HG03457 (cell line): Measurements from ENCODE around the gene OLR1.
"Not testable (repeated sequence)": the region's sequence is repeated elsewhere in the genome, so short reads cannot be mapped to it uniquely, and the experiment has no call there.

Experiments
- ATAC-seq: cut with Tn5 transposase; IDR thresholded peaks from one replicate; pipeline ENCODE4 v1.9.1; 2021; ENCODE audit warnings: moderate number of reproducible peaks; ENCODE audit not compliant: unreplicated experiment

OLR1 gene

DNA sequence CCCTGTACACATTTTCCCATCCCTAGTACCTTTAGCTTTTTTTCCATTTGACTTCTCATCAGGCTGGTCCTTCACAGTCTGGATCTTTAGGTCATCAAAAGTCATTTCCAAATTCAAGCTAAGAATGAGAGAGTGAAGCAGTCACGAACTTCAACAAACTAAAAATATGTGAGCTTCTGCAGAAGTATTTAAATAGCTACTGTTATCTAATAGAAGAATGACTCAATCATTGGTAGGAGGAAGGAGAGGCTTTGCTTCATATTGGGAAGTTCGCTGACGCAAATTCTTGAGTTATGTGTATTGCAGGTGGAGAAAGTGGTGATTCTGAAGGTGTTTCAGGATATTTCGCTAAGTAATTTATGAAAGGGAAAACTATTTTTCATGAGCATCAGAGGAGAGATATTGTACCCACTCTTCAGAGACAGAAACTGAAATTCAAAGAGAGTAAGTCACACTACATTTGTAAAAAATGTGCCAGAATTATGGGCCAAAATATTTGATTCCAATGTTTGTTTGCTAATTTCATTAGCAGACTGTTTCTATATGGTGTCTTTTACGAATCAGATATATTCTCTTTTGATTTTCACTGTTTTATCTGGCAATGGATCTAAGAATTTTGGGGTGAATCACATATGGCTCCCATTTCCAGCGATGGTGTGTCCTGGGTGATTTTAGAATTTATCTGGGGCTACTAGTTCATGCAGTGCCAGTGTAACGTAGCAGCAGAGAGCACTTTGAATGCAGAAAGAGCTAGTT, at the start of gene OLR1:
Gene OLR1, minus strand, starts transcription at position 160 of the 756 bp plus-strand sequence. Its CDS starts 55 bp downstream, at position 105.
- ATAC-seq, result no peak

DNA sequence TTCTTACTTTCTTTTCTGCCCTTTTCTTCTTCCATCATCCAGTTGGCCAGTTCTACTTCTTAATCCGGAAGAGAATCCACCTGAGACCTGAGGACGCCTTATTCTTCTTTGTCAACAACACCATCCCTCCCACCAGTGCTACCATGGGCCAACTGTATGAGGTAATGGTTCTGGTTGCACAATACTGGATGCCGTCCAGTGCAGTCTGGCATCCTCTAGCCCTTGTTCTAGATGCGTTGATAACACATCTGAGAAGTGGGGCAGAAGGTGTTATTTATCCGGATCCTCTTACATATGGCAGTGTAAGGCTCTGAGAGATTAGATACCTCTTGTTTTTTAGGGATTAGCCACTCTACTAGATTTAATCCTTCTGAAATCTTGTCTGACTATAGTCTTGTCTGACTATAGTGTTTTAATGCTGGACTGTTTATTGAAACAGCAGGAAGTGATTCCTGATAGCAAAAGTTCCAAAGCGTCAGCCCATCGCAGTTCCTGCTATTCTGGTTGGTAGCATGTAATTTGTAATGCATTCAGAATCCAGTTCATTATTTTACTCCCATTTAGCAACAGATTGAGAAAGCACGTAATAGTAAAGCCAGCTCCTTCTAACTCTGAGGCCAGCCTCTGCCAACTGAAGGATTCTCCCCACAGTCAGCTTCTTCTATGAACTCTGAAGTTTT, 48.6 kb upstream of the OLR1 start:
- ATAC-seq, result no peak

DNA sequence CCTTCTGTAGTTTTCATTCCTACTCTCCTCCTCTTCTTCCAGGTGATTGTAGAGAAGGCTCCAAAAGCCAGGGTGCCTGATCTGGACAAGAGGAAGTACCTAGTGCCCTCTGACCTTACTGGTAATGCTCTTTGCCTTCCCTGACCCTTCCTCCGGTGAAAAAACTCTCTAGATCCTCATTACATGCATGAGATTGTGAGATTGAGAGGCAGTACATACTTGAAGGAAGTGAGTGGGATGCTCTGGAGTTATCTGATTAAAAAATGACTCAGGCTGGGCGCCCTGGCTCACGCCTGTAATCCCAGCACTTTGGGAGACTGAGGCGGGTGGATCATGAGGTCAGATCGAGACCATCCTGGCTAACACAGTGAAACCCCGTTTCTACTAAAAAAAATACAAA, 46.1 kb upstream of the OLR1 start:
- ATAC-seq, result no peak

DNA sequence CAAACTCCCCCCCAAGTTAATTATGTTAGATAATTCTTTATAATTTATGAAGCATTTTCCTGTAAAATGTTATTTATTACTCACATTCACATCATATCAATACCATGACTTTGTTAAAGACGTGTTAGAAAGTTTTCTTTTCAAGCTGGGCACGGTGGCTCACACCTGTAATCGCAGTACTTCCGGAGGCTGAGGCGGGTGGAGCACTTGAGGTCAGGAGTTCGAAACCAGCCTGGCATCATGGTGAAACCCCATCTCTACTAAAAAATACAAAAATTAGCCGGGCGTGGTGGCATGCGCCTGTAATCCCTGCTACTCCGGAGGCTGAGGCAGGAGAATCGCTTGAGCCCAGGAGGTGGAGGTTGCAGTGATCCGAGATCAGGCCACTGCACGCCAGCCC, 44.0 kb upstream of the OLR1 start:
- ATAC-seq, result not testable (repeated sequence)

DNA sequence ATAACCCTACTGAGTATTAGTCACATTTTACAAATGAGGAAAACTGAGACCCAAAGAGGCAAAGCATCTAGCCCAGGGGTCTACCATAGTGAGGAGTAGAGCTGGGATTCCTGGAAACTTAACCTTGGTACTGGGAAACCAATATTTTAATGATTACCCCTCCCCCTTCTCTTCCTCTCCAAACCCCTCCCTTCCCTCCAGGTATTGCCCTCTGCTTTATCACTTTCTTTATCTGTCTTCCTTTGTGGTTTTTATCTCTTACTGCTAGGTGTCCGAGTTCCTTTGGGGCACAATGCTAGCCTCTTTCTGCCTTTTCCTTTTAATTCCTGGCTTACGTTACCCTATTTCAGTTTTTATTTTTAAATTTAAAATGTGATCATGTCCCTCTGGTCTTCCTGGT, 43.5 kb upstream of the OLR1 start:
- no peak for ATAC-seq

DNA sequence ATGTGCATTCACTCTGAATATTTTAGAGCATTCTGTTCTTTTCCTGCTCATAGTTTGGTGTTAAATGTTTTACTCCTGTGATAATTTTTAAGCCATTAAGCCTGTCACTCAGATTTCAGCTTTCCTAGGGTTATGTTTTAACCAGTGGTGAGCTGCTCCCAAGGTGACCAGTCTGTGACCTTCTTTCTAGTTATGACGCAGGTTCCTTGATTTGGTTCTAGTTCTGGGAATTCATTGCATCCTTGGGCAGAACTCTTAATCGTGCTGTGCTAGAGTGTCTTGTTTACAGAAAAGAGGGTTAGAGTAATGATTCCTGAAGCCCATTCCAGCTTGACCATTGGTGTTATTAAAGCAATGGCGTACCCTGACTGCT, 42.9 kb upstream of the OLR1 start:
- ATAC-seq, result no peak

DNA sequence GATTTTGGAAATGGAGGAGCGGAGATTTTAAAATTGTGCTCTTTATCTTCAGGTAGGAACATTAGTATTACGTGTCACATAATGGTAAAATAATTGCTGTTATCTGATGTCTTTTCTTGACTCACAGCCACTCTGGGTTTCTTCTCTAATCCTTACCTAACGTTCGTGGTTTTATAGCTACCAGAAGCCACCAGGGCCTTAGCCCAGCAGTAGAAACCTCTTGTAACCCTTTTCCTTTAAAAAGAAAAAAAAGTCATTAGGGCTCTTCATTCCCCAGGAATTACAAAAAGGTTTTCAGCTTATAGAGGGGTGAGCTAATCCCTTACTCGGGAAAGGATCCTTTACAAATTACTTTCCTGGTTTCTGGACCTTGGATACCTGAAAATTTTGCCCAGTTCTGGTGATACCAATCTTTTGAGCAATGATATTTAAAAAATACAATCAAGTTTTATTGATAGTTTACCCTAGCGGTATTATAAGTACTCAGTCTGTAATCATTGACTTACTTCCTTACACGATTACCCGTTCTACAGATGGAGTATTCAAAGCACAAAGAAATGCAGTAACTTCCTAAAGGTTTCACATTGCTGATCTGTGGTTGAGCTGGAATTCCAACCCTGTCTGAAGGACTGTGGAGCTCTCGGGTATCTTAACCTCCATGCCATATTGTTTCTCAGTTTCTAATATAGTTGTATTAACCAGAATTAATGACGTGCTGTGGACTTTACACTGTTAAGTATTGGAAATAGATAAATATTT, 42.4 kb upstream of the OLR1 start:
- no peak for ATAC-seq

DNA sequence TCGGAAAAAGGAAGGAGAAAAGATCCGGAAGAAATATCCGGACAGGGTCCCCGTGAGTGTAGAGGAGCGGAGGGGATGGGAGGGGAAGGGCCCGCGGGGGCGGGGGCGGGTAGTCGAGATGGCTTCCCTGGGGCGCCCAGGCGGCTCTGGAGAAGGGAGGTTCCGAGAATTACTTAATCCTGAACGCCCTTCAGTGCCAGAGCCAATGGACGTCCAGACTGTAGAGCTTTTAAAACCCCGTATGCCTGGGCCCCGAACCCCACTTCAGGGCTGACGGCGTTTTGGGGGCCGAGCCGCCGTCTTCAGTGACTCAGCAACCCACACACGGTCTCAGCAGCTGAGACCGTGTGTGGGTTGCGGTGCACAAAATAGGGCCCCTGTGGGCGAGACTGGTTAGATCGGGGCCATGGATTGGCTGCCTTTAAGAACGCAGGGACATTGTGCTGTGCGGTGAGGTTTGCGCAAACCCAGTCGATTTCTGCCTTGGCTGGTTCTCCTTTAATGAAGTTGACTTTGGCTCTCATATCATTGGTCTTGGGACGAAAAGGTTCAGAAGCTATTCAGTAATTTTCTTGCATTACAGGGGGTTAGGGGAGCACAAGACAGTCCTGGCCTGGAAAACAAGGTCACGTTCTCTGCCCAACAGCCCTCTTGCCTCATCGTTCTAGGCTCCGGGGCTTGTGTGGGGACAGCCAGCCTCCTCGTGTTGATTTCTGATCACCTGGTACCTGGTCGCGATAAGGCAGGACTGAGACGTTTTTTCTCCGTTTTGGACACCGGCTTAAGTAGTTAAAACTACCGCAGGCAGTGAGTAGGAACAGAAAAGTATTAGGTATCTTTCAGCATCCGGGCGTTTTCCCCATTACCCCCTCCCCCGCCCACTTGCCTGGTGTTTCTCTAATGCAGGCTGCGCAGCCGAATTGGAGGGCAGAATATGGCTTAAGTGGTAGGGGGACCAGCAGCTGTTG, 41.5 kb upstream of the OLR1 start:
- peak; percentile 37 for ATAC-seq

DNA sequence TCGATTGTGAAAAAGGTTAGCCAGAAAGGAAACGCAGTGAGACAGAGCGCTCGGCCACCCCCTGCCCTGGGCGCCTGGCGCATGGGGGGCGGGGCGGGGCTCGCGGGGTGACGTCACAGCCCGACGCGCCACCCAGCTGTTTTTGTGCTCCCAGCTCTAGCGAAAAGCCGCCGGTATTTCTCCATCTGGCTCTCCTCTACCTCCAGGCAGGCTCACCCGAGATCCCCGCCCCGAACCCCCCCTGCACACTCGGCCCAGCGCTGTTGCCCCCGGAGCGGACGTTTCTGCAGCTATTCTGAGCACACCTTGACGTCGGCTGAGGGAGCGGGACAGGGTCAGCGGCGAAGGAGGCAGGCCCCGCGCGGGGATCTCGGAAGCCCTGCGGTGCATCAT, 40.8 kb upstream of the OLR1 start, which contains the start of gene GABARAPL1:
Gene GABARAPL1, plus strand, starts transcription at position 139 of the 393 bp plus-strand sequence. Its CDS starts 253 bp downstream, at position 392.
- ATAC-seq, result no peak

DNA sequence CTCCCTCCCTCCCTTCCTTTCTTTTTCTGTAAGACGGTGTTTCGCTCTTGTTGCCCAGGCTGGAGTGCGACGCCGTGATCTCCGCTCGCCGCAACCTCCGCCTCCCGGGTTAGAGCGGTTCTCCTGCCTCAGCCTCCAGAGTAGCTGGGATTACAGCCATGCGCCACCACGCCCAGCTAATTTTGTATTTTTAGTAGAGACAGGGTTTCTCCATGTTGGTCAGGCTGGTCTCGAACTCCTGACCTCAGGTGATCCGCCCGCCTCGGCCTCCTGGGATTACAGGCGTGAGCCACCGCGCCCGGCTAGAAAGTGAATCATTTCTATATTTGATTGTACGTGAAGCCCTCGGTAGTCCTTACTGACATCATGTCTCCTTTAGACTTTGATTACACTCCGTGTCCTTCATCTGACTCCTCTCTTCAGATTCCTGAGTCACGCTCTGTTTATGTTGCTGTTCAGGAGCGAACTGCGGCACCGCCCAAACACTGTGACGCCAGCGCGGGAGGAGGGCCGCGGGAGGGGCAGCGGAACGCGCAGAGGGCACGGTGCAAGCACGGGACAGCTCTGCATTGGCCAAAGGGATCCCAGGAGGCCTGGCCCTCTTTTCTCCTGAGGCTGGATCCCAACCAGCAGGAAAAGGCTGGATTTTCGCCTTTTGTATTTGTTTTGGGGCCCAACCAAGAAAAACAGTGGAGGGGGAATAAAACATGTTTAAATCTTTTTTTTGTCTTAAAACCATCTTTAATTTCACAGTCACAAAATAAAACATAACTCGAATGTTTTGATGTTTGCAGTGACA, 40.2 kb upstream of the OLR1 start:
- ATAC-seq, result peak; percentile 50

DNA sequence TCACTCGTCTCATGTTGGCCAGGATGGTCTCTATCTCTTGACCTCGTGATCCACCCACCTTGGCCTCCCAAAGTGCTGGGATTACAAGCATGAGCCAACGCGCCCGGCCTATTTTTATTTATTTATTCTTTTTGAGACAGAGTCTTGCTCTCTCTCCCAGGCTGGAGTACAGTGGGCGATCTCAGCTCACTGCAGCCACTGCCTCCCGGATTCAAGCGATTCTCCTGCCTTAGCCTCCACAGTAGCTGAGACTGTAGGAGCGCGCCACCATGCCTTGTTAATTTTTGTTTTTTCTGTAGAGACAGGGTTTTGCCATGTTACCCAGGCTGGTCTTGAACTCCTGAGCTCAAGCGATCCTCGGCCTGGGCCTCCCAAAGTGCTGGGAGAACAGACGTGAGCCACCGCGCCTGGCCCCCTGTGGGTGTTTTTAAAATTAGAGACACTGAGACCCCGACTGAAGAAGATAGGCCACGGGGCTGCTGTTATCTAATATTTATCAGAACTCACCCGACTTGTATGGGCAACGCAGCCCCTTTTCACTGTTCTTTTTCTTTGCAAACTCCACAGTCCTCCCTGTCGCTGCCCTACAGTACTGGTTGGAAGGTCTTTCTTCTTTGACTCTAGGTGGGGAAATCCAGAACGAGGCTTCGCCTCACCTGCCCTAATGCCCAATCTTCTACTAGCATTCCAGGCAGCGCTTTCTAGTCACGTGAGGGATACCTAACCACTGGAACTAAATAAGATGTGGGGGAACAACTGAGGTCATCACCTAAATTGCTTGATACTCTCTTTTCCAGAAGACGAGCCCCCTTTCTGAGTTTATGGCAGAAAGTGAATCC, 39.4 kb upstream of the OLR1 start:
- no peak for ATAC-seq

DNA sequence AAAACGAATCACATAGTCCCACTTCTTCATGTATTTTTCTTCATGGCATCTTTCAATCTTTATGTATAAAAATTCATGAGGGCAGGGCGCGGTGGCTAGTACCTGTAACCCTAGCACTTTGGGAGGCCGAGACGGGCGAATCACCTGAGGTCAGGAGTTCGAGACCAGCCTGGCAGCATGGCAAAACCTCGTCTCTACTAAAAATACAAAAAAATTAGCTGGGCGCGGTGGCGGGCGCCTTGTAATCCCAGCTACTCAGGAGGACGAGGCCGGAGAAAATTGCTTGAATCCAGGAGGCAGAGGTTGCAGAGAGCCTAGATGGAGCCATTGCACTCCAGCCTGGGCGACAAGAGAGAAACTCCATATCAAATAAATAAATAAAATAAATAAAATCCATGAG, 38.3 kb upstream of the OLR1 start:
- no peak for ATAC-seq

DNA sequence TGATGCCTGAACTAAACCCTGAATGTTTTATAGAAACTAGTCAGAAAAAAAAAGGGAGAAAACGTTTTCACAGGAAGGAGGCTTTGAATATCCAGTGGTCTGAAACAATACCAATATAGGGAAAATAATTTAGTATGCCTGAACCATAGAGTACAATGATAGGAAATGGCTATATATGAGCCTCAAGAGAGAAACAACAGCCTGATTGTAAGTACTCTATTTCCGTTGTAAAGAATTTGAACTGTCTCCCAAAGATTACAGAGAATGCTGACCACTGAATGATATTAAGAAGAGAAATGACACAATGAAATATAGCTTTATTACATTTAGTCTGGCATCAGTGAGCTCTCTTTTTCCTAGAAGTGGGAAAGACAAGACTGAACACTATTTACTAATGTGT, 35.2 kb upstream of the OLR1 start:
- ATAC-seq, result no peak

DNA sequence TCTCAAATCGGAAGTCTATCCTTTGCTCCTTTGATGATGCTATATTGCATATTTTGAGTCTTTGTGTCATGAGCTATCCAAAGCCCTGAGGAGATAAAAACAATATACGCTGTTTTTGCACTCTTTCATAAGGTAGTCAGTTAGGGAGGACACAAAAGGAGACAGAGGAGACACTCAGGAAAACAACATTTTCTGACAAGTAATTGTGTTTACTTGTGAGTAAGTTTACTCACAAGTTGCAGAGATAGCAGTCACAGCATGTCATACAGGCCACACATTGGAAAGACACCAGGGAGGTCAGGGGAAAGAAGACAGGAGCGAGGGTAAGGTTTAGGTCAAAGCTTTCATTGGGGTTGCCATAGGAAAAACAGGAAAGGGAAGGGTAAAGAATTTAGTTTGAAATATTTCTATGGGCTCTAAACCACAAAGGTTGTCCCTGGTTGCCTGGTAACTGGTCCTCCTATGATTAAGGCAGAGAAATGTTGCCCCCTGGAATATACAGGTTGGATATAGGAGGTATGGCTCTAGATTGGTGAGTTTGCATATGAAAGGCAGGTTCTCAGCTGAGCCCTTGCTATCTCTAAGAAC, 33.4 kb upstream of the OLR1 start:
- ATAC-seq, result no peak

DNA sequence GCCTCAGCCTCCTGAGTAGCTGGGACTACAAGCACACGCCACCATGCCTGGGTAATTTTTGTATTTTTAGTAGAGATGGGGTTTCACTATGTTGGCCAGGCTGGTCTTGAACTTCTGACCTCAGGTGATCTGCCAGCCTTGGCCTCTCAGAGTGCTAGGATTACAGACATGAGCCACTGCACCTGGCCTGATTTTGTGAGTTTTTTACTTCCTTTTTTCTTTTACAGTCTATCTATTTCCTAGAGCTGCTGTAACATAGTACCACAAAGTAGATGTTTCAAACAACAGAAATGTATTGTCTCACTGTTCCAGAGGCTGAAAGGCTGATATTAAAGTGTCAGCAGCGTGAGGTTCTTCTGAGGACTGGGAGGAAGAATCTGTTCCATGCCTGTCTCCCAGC, 32.6 kb upstream of the OLR1 start:
- not testable (repeated sequence) for ATAC-seq

DNA sequence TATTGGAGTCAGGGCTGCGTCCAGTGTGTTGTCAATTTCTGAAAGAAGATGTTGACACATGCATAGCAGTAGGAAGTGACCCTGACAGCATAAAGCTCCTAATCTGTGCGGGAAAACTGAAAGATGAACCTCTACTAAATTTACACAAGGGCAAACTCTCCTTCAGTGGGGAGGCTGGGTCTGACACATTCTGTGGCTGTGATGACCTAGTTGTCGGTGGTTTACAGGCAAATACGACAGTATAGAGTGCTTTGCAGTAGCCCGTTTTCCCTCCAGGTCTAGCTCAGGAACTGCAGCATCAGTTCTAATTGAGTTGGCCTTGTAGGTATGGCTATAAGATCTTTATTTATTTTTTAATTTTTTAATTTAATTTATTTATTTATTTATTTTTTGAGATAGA, 25.9 kb upstream of the OLR1 start:
- ATAC-seq, result no peak

DNA sequence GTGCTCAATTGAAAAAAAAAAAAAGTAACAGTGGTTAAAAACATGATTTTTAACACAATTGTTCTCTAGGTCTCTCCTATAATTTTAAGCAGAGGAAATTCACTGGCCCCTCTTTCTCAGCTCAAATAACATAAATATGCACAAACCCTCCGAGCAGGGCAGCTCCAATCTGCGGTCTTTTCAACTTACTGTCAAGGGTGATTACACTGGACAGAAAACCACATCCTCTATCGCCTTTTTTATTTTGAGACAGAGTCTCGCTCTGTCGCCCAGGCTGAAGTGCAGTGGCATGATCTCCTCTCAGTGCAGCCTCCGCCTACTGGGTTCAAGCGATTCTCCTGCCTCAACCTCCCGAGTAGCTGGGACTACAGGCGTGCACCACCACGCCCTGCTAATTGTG, 24.3 kb upstream of the OLR1 start:
- ATAC-seq, result no peak

DNA sequence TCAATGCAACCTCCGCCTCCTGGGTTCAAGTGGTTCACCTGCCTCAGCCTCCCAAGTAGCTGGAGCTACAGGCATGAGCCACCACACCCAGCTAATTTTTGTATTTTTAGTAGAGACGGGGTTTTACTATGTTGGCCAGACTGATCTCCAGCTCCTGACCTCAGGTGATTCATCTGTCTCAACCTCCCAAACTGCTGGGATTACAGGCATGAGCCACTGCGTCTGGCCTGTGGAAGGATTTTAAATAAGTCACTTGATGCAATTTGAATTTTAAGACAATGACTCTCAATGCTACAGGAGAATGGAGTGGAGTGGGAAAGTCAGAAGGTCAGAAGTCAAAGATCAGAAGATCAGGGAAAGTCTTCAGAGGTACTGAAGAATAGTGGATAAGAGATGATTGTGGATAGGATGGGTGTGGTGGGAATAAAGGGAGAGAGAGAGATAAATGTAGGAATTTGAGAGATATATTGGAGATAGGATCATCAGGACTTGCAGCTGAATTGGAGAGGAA, 22.3 kb upstream of the OLR1 start:
- ATAC-seq, result no peak
